ENCODE measurements around the gene NRROS. TPM values are rescaled to one million over a fixed set of nuclear protein-coding genes. Genes with fewer than 3 reads are reported as not detected.

Gene NRROS
- total RNA-seq, 1 donor from 2014 or later: 1.5 TPM

GRCh38 chr3:196602673-196603072 is 36.8 kb upstream of the NRROS start:
- Mint-ChIP-seq H3K27me3 (ENCODE audit: low read depth) (no peaks in the 10 kb centered on the region), H3K36me3 (ENCODE audit: low read depth) (no peaks in the 10 kb centered on the region), H3K4me1 (peaks cover 3% of the 10 kb centered on the region), H3K9me3 (no peaks in the 10 kb centered on the region), H3K4me3 (no peak overlapping the region), H3K27ac (ENCODE audit: unreplicated experiment) (no peak overlapping the region)
- TF ChIP-seq CTCF (conservative IDR thresholded peaks at IDR 0.05): no peak
- DNase-seq (ENCODE audit: low read depth, low spot score): no peak

- Mint-ChIP-seq H3K4me3 (no peak overlapping the region), H3K27me3 (ENCODE audit: low read depth) (no peaks in the 10 kb centered on the region), H3K9me3 (no peaks in the 10 kb centered on the region), H3K27ac (ENCODE audit: unreplicated experiment) (no peak overlapping the region), H3K36me3 (ENCODE audit: low read depth) (no peaks in the 10 kb centered on the region), H3K4me1 (no peaks in the 10 kb centered on the region)
- DNase-seq (ENCODE audit: low read depth, low spot score): no peak
- no peak for TF ChIP-seq CTCF (conservative IDR thresholded peaks at IDR 0.05)
Observed at GRCh38 chr3:196603683-196604082, 35.8 kb upstream of the NRROS start.

- H3K4me3 Mint-ChIP-seq: no peak overlapping the region
- peaks cover 3% of the 10 kb centered on the region for H3K4me1 Mint-ChIP-seq
- H3K27me3 Mint-ChIP-seq (ENCODE audit: low read depth): no peaks in the 10 kb centered on the region
- TF ChIP-seq CTCF (conservative IDR thresholded peaks at IDR 0.05): no peak
- no peaks in the 10 kb centered on the region for H3K9me3 Mint-ChIP-seq
- H3K36me3 Mint-ChIP-seq (ENCODE audit: low read depth): no peaks in the 10 kb centered on the region
- no peak for DNase-seq (ENCODE audit: low read depth, low spot score)
- no peak overlapping the region for H3K27ac Mint-ChIP-seq (ENCODE audit: unreplicated experiment)
Observed at GRCh38 chr3:196604548-196604947, 34.9 kb upstream of the NRROS start.

GRCh38 chr3:196608693-196609092 is 30.8 kb upstream of the NRROS start:
- Mint-ChIP-seq H3K4me3 (no peak overlapping the region), H3K4me1 (peaks cover 20% of the 10 kb centered on the region), H3K9me3 (no peaks in the 10 kb centered on the region), H3K36me3 (ENCODE audit: low read depth) (no peaks in the 10 kb centered on the region), H3K27ac (ENCODE audit: unreplicated experiment) (no peak overlapping the region), H3K27me3 (ENCODE audit: low read depth) (no peaks in the 10 kb centered on the region)
- DNase-seq (ENCODE audit: low read depth, low spot score): no peak
- no peak for TF ChIP-seq CTCF (conservative IDR thresholded peaks at IDR 0.05)

GRCh38 chr3:196609343-196609775 is 30.1 kb upstream of the NRROS start:
- peak; percentile 93 for TF ChIP-seq CTCF (conservative IDR thresholded peaks at IDR 0.05)
- Mint-ChIP-seq H3K36me3 (ENCODE audit: low read depth) (no peaks in the 10 kb centered on the region), H3K9me3 (no peaks in the 10 kb centered on the region), H3K27me3 (ENCODE audit: low read depth) (no peaks in the 10 kb centered on the region), H3K4me1 (peaks cover 20% of the 10 kb centered on the region), H3K27ac (ENCODE audit: unreplicated experiment) (no peak overlapping the region), H3K4me3 (no peak overlapping the region)
- DNase-seq (ENCODE audit: low read depth, low spot score): peak; percentile 98

All from neural crest cell (in vitro differentiated cells).